HG02642 (cell line): ENCODE measurements around the gene PAM.
"Not testable (repeated sequence)": the region's sequence is repeated elsewhere in the genome, so short reads cannot be mapped to it uniquely, and the experiment has no call there.

ENCODE experiments used
- ATAC-seq: cut with Tn5 transposase; IDR thresholded peaks from one replicate; pipeline ENCODE4 v1.9.1; 2021; ENCODE audit warnings: mild to moderate bottlenecking; ENCODE audit not compliant: unreplicated experiment, poor library complexity

PAM gene

DNA sequence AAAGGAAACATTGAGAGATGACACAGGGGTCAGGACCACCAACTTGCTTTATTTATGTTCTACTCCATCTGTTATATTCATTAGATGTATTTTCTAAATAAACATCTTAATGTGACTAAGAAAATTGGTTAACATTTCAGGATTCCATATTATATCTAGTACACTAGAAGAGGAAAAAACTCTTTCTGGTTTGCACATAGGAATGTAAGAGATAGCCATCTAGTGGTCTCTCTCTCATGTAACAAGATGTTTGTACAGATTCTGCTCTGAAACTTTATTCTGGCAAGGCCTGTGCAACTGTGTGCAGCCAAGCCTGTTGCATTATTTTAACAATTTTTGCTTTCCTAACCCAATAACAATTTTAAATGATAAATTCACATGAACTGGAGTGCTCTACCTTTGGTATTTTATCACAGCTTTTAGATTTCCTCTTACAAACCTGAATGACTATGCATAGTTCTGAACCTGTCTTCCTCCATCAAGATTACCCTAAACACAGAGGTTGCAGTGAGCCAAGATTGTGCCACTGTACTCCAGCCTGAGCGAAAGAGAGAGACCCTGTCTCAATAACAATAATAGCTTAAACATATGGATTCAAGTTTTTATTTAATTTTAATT lies 216.7 kb downstream of the PAM start:
- ATAC-seq = peak; percentile 54

DNA sequence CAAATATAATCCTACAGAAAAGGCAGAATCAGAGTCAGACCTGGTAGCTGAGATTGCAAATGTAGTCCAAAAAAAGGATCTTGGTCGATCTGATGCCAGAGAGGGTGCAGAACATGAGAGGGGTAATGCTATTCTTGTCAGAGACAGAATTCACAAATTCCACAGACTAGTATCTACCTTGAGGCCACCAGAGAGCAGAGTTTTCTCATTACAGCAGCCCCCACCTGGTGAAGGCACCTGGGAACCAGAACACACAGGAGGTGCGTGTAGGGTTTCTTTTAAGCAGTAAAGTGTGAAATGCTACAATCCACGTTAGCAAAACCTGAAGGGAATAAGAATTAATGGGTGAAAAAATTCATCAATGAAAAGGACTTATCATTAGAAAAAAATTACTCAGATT lies 219.1 kb downstream of the PAM start:
- no peak for ATAC-seq

DNA sequence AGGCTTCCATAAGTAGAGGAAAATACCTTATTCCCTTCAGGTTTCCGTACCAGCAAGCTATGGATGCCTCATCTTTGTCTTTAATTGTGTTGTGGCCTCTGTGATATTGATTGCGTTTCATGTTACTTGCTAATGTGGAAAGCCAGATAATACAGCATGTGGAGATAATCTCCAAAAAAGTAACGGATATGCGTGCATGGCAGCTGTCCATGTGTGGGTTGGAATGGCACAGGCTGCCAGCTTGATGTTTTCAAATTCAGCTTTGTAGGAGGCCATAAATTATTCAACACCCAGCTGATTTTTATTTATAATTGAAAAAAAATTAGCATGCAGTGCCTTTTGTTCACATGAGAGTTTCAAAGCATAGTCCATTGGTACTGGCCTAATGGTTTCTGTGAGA lies 219.9 kb downstream of the PAM start:
- ATAC-seq = no peak

DNA sequence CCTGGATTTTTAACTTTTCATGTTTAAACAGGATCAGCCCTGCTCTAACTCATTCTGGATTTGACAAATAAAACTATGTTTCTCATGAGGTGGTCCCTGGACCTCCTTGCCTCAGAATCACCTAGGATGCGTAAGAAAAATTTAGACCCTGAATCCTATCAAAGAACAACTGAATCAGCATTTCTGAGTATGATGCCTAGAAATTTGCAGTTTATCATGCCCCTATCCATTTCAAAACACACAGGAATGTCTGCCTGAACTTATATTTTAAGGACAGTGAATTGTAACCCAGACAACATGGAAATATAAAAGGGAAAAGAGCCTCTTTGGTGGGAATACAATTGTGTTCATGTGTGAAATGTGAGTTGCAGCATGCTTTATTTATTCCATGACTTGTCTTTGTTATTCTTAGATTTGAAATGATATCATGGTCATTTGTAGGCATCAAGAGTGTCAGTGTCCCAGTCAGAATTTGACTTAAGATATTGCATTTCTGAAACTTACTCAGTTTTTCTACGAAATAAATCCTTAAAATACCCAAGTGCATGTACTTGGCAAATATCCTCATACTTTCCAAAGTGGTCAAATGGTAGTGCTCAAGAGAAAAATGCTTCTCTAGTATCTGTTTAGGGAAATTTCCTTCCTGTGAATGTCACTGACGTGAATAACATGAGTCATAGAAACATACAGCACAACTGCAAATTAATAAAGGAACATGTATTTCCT lies 220.5 kb downstream of the PAM start:
- no peak for ATAC-seq

DNA sequence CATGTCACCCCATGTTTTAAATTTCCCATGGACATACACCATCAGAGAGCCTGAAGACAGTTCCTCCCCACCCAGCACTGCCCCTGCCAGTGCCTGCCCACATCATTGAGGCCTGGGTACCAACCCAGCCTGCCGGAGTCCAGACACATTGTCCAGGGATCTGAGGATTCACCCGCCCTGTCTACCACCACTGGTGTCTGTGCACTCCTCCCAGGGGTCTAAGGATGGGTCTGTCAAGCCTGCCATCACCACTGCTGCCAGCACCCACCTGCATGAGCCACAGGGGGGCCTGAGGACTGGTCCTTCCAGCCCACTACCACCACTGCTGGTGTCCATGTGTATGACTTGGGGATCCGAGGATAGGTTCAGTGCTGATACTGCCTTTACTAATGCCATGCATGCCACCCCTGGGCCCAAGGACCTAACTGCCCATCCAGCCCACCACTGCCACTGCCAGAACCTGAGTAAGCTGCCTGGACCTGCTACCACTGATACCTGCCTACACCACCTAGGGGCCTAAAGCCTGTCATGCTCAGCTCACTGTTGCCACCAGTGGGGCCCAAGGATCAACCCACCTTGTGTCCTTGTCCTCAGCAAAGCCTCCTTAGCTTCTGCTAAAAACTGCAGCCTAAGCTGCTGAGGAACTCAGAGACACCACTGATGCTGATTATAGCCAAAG lies 227.0 kb downstream of the PAM start:
- ATAC-seq = no peak

DNA sequence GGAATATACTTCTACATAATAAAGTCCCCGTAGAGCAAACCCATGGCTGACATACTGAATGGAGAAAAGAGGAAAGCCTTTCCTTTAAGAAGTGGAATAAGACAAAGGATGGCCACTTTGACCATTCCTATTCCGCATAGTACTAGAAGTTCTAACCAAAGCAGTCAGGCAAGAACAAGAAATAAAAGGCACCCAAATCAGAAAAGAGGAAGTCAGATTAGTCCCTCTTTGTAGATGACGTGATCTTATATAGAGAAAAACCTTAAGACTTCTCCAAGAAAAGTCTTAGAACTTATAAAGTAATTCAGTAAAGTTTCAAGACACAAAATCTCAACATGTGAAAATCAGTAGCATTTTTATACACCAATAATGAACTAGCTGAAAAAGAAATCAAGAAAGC lies 231.0 kb downstream of the PAM start:
- no peak for ATAC-seq

DNA sequence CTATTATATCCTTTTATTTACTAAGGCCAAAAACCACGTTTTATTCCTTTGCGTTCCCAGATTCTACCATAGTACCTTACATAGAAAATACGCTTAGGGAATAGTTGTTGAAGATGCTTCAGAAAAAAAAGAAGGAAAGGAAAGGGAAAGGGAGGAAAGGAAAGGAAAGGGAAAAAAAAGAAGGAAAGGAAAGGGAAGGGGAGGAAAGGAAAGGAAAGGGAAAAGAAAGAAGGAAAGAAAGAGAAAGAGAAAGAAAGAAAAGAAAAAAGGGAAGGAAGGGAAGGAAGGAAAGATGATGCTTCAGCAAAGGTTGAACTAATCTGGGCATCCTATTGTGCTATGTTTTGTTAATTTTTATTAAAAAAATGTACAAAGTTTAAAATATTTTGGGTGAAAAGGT lies 233.4 kb downstream of the PAM start:
- ATAC-seq = no peak

DNA sequence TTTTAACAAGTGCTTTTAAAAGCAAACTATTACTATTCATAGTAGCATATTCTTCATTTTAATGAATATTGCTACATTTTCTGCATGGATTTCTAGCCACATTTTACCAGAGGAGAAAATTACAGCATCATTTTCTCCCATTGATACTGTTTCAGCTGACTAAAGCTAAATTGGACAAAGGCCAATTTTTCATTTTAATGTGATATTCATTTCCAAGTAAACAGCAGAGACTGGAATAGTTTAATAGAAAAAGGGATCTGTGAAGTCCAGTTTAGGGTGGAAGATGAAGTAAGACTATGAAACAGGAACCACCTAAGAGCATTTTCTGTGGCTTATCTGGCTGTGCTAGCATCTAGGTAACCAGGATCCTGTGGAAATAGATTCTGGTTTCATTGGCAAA lies 236.7 kb downstream of the PAM start:
- ATAC-seq = no peak

DNA sequence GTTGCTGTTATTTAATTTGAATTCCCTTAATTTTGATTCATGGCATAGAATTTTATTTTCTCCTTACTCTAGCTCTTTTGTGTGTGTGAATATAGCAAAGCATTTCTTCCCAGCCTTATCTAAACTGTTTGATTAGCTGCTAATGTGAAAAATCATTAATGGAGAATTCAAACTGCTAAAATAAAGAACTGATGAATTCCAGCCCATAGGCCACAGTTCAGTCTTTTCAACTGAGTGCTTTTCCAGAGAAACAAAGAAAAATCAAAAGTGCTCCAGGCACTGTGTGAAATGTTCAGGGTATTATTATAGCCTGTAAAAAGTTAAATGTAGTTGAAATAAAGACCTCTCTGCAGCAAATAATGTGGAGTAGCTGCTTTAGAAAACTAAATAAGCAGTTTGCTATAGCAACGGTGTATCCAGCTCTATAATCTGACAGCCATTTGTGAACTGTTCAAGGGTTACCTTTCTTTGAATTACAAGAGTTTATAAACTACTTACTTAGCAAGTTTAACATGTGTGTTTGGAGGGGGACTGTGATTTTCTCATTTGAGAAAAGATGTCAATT lies 241.0 kb downstream of the PAM start:
- no peak for ATAC-seq

DNA sequence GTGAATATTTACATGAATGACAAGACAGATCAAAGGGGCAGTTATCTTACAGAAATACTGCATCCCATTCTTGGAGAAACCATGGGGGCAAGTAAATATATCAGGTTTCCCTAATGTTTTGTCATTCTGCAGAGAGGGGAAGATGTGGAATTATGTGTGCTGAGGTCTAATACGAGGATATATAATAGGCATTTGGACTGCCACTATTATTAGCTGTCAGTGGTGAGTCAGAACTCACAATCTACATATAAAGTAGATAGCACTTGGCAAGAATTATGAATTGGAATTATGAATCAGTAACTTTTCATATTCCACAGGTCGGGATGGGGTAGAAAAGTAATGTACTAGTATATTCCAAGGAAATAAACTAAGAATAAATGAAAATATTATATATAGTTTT lies 243.1 kb downstream of the PAM start:
- no peak for ATAC-seq

DNA sequence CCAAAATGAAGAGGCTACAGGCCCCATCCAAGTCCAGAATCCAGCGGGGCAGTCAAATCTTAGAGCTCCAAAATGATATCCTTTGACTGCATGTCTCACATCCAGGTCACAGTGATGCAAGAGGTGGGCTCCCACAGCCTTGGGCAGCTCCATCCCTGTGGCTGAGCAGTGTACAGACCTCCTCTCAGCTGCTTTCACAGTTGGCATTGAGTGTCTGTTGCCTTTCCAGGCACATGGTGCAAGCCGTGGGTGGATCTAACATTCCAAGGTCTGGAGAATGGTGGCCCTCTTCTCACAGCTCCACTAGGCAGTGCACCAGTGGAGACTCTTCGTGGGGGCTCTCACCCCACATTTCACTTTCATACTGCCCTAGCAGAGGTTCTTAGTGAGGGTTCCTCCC lies 244.1 kb downstream of the PAM start:
- ATAC-seq = no peak

DNA sequence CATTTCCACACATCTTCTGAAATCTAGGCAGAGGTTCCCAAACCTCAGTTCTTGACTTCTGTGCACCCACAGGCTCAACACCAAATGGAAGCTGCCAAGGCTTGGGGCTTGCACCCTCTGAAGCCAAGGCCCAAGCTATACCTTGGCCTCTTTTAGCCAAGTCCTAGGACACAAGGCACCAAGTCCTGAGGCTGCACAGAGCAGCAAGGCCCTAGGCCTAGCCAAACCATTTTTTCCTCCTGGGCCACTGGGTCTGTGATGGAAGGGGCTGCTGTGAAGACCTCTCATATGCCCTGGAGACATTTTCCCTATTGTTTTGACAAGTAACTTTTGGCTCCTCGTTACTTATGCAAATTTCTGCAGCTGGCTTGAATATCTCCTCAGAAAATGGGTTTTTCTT lies 244.5 kb downstream of the PAM start:
- ATAC-seq = not testable (repeated sequence)

DNA sequence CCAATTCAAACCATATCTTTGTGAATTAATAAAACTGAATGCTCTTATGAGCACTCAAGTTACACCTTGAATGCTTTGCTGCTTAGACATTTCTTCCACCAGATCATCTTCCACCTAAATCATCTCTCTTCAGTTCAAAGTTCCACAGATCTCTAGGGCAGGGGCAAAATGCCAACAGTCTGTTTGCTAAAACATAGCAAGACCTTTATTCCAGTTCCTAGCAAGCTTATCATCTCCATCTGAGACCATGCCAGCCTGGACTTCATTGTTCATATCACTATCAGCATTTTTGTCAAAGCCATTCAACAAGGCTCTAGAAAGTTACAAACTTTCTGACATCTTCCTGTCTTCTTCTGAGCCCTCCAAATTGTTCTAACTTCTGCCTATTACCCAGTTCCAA lies 245.0 kb downstream of the PAM start:
- no peak for ATAC-seq

DNA sequence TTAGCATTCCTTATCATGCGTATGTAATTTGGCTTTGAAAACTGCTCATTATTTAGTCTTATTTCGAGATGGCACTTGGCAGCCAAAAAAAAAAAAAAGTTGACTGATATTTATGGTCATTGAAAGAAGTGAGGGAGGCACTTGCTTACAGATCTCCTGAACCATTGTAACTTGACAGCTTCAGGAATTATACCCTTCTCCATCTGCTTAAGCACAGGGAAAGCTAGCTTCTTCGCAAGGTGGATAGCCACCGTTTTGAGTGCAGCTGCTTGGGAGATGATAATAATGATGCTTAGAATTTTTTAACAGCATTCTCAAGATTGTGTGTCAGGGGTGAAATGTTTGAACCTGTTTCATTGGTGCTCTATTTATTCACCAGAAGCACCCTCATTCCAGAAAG lies 248.8 kb downstream of the PAM start:
- ATAC-seq = no peak

DNA sequence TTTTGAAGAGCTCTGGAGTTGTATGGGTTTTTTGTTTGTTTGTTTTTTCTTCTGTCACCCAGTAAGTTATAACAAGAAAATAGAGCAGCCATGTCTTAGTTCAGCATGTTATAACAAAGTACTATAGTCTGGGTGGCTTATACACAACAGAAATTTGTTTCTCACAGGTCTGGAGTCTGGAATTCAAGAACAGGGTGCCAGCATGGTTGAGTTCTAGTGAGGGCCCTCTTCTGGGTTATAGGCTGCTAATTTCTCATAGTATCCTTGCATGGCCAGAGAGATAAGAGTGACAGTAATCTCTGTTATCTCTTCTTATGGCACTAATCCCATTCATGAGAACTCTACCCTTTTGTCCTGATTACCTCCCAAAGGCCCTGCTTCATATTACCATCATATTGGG lies 250.2 kb downstream of the PAM start:
- ATAC-seq = no peak

DNA sequence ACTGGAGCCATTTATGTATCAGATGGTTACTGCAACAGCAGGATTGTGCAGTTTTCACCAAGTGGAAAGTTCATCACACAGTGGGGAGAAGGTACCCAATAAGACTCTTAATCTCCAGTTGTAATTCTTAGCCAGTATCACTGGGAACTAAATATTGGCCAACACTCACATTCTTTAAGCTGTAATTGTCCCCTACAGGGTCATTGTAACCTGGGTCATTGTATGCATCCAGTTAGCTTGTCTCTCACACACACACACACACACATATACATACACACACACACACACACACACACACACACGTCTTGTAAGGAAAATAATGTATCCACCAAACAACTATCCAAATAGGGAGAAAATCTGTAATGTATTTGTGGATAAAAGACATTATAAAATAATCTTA lies 251.8 kb downstream of the PAM start:
- ATAC-seq = no peak

DNA sequence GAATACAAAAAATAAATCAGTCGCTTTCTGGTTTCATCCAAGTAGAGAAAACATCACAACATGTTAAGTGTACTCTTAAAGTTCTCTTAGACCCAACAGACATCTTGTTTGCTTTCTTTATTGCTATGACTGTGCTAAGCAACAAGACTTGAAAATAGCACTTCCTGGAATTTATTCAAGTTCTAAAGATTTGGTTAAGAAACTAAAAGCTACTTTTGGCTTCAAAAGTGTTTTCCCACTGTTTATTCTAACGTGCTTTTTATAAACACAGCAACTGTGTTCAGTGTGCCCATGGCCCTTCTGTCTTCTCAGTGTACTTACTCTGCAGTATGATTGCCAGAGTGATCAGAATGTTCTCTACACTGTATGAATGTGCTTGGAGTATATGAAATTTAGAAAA lies 255.1 kb downstream of the PAM start:
- ATAC-seq = no peak

DNA sequence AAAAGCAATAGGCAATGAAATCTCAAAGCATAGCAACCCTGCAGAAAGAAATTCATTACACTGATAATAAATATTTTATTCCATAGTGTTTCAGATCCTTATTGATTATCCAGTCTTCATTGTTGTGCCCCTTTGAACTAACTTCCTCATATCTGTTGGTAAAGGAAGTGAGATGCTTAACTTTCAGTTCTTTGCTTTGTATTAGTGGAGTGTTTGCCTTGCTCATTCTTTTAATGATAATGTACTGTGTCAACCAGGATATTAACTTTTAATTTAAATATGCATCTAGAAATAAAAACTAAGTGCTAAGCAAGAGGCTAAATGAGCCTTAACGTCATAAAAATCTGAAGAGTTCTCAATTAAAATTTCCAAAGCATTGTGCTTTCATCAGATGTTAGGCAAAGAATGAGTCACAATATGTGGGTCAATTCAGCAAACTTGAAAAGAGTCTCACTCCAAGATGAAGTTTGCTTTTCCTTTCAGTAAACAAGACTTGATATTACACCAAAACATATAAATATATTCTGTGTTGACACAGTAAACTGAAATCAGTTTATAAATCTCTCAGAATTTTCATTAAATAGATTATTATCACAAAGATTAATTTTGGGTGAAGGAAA lies 258.9 kb downstream of the PAM start:
- no peak for ATAC-seq

DNA sequence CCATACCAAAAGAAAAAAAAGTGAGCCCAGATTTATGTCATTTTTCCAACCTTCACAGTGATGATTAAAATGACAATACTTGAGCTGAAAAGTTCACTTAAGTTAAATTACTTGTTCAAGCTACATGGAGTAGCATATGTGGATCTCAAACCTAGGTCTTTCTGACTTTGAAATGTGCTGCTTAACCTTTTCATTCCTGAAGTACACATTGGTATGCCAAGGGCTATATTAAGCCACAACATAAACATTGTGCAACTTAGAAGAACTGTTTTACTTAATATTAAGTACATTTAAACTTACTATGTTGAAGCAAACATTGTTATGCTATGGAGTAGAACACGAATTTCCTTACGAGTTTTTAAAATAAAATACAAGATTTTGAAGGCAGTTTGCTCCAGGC lies 259.9 kb downstream of the PAM start:
- ATAC-seq = no peak

DNA sequence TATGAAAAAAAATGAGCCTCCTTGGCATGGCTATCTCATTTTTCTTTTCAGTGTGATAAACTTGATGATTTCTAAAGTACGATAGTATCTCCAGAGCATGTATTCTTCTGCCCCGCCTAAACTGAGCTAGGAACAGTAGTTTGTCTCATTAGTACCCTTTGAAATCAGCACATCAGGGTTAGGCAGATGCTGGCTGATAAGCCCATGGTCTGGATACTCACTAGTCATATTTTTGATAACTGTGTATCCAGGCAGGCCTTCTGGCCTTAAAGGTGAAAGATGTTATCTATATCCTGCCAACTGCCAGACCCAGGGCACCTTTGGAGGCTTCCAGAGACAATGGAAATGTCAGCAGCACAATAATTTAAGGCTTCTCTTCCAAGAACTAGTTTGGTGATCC lies 261.1 kb downstream of the PAM start:
- no peak for ATAC-seq

DNA sequence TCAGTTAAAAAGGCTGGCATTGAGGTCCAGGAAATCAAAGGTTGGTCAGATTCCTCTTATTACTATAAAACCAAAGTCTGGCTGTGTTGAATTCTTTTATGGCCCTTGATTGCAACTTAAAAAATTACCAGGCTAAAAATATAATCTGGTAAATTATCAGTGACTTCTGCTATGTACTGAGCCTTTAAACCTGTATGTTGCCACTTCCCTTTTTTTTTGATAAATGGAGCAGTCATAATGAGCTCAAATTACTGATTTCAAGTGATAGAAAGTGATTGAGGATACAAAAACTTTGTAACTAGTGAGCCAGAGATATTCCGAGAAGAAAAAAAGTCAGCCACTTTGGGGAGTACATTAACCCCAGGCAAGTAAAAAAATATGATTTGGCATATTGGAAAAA lies 264.7 kb downstream of the PAM start:
- ATAC-seq = no peak
